Loucy (cell line): Measurements from ENCODE around the gene FOXA3.

Experiments used
- H2AFZ ChIP-seq: fragments of 200-600 bp; sonication (generic); 2 replicates; pipeline ENCODE4 v1.6.0; 2016; ENCODE audit warnings: antibody characterized with exemption, mild to moderate bottlenecking, low read length, moderate library complexity
- H3F3A ChIP-seq: fragments of 200-600 bp; 2 replicates; pipeline ENCODE4 v1.6.0; 2016; ENCODE audit warnings: antibody characterized with exemption, low read depth, mild to moderate bottlenecking
- H3K27me3 ChIP-seq: fragments of 200-600 bp; sonication (generic); 2 replicates; pipeline ENCODE4 v1.6.1; 2014; ENCODE audit warnings: low read length, mild to moderate bottlenecking; ENCODE audit not compliant: insufficient read depth, poor library complexity, severe bottlenecking
- H3K36me3 ChIP-seq: fragments of 200-600 bp; sonication (generic); 2 replicates; pipeline ENCODE4 v1.6.1; 2016; ENCODE audit warnings: low read length; ENCODE audit not compliant: insufficient read depth
- H3K4me1 ChIP-seq: fragments of 200-600 bp; sonication (generic); 2 replicates; pipeline ENCODE4 v1.5.1; 2014; ENCODE audit warnings: low read length, mild to moderate bottlenecking; ENCODE audit not compliant: insufficient read depth, poor library complexity, severe bottlenecking
- H3K4me2 ChIP-seq: fragments of 200-600 bp; sonication (generic); 2 replicates; pipeline ENCODE4 v1.6.0; 2014; ENCODE audit warnings: antibody characterized with exemption, low read length, low read depth, mild to moderate bottlenecking; ENCODE audit not compliant: poor library complexity, severe bottlenecking
- H3K4me3 ChIP-seq: fragments of 200-600 bp; sonication (generic); 2 replicates; pipeline ENCODE4 v1.5.1; 2014; ENCODE audit warnings: low read length, mild to moderate bottlenecking, mixed read lengths; ENCODE audit not compliant: poor library complexity, severe bottlenecking
- H3K79me2 ChIP-seq: fragments of 200-600 bp; sonication (generic); 2 replicates; pipeline ENCODE4 v1.6.1; 2014; ENCODE audit warnings: low read length; ENCODE audit not compliant: insufficient read depth
- H3K9ac ChIP-seq: fragments of 200-600 bp; sonication (generic); 2 replicates; pipeline ENCODE4 v1.6.0; 2014; ENCODE audit warnings: mild to moderate bottlenecking, low read depth, low read length, moderate library complexity; ENCODE audit not compliant: poor library complexity, severe bottlenecking
- H3K9me2 ChIP-seq: fragments of 200-600 bp; sonication (generic); replicated peaks from 2 replicates; pipeline ENCODE4 v1.6.1; 2016; ENCODE audit warnings: low read depth, low read length, mixed read lengths
- H3K9me3 ChIP-seq: fragments of 200-600 bp; sonication (generic); 2 replicates; pipeline ENCODE4 v1.6.1; 2014; ENCODE audit warnings: mild to moderate bottlenecking, antibody characterized with exemption, low read length, low read depth; ENCODE audit not compliant: insufficient read depth
- H4K20me1 ChIP-seq: fragments of 200-600 bp; sonication (generic); 2 replicates; pipeline ENCODE4 v1.6.0; 2014; ENCODE audit warnings: antibody characterized with exemption, low read length, mild to moderate bottlenecking; ENCODE audit not compliant: insufficient read depth, poor library complexity, severe bottlenecking
- CTCF ChIP-seq: fragments of 200-600 bp; sonication (generic); conservative IDR thresholded peaks from 2 replicates; pipeline ENCODE4 v1.5.1; 2014; ENCODE audit warnings: mild to moderate bottlenecking, antibody characterized with exemption, low read length
- EZH2phosphoT487 ChIP-seq: fragments of 200-600 bp; IDR thresholded peaks from 2 replicates; pipeline ENCODE4 v1.6.1; 2018; ENCODE audit warnings: antibody characterized with exemption, mild to moderate bottlenecking, moderate library complexity, borderline replicate concordance

FOXA3 gene

DNA sequence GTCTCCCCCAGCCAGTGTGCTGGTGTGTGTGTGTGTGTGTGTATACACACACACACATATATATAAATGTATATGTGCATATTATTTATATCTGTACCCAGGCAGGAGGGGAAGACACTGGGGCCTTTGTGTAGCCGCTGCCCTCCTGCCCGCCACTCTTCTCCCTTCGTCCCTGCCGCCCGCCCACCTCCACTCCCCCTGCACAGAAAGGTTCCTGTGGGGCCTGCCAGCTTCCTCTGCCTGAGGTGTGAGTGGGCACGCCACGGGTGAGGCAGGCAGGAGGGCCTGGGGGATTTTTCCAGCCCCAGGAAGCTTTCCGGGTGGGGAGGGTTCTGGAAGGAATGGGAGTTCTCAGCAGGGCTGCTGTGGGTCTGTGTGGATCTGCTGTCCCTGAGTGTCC, 14.9 kb downstream of the FOXA3 start:
- no peak overlapping the region for H3K9ac ChIP-seq
- no peaks in the 10 kb centered on the region for H3K36me3 ChIP-seq
- TF ChIP-seq EZH2phosphoT487: no peak
- TF ChIP-seq CTCF: no peak
- no peaks in the 10 kb centered on the region for H3K9me2 ChIP-seq
- no peaks in the 10 kb centered on the region for H3F3A ChIP-seq
- H3K27me3 ChIP-seq: no peaks in the 10 kb centered on the region
- H3K79me2 ChIP-seq: peaks cover 13% of the 10 kb centered on the region
- no peak overlapping the region for H3K4me2 ChIP-seq
- no peak overlapping the region for H2AFZ ChIP-seq
- H3K4me3 ChIP-seq: no peak overlapping the region
- peaks cover 35% of the 10 kb centered on the region for H3K4me1 ChIP-seq
- peaks cover 14% of the 10 kb centered on the region for H4K20me1 ChIP-seq
- H3K9me3 ChIP-seq: no peaks in the 10 kb centered on the region

DNA sequence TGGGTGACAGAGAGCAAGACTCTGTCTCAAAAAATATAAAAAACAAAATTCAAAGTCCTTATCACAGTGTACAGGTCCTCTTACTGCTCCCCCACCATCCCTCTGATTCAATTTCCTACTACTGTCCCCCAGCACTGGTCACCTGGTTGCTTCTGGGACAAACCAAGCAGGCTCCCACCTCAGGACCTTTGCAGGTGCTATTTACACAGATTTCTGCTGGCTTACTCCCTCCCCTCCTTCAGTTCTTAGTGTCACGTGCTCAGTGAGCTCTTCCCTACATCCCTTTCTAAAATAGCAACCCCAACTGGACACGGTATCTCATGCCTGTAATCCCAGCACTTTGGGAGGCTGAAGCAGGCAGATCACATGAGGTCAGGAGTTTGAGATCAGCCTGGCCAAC, 15.8 kb downstream of the FOXA3 start:
- TF ChIP-seq CTCF: no peak
- no peak for TF ChIP-seq EZH2phosphoT487
- peaks cover 35% of the 10 kb centered on the region for H3K4me1 ChIP-seq
- H3K79me2 ChIP-seq: peaks cover 22% of the 10 kb centered on the region
- peaks cover 23% of the 10 kb centered on the region for H4K20me1 ChIP-seq
- H3K4me2 ChIP-seq: no peak overlapping the region
- H3K9me3 ChIP-seq: no peaks in the 10 kb centered on the region
- no peaks in the 10 kb centered on the region for H3F3A ChIP-seq
- H3K27me3 ChIP-seq: no peaks in the 10 kb centered on the region
- H3K36me3 ChIP-seq: no peaks in the 10 kb centered on the region
- H3K9ac ChIP-seq: no peak overlapping the region
- no peaks in the 10 kb centered on the region for H3K9me2 ChIP-seq
- no peak overlapping the region for H2AFZ ChIP-seq
- no peak overlapping the region for H3K4me3 ChIP-seq

DNA sequence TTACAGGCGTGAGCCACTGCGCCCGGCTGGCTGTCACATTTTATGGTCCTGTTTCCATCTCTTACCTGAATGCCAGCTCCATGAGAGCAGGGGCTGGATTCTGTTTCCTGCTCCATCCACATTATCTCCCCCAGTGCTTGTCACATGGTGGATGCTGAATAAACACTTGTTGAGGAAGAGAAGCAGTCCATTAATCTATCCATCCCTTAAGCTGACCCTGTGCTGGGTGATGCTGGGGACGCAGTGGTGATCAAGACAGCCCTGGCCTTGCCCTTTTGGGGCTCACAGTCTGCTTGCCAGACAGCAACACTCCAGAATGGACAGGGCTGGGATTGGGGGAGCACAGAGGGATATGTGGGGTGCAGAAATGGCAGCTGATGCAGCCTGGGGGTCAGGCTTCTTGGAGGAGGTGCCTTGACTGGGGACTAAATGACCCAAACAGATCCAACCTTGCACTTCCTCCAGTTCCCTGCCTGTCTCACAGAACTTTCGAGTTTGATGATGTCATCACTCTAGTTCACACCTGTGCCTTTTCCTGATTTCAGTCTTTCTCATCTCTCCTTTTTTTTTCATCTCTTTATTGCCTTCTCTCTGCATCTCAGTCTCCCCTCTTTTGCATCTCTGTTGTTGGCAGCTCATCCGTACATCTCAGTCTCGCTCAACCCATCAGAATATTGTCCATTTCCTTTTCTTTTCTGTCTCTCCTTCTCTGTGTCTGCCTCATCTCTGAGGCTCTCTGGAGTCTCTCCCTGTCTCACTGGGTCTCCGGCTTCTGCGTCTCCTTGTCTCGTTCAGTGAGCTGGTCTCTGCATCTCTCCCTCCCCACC, 17.2 kb downstream of the FOXA3 start:
- Histone ChIP-seq H3K79me2 (peaks cover 28% of the 10 kb centered on the region), H3K4me1 (peaks cover 31% of the 10 kb centered on the region), H3K27me3 (no peaks in the 10 kb centered on the region), H3K4me3 (no peak overlapping the region), H4K20me1 (peaks cover 27% of the 10 kb centered on the region), H3K9ac (no peak overlapping the region), H3K9me3 (no peaks in the 10 kb centered on the region), H3K4me2 (no peak overlapping the region), H3K36me3 (no peaks in the 10 kb centered on the region), H2AFZ (no peak overlapping the region), H3F3A (no peaks in the 10 kb centered on the region), H3K9me2 (no peaks in the 10 kb centered on the region)
- TF ChIP-seq EZH2phosphoT487 (no peak), CTCF (no peak)
